H54 (cell line): ENCODE results near the gene TSSK3.
A peak's percentile ranks its signal among the peaks of the same experiment; 100 is the strongest.
"Not testable (repeated sequence)": the region's sequence is repeated elsewhere in the genome, so short reads cannot be mapped to it uniquely, and the experiment has no call there.

Source experiments
- DNase-seq: peaks from one replicate; pipeline ENCODE4 v3.0.0; 2011; ENCODE audit warnings: low spot score, mixed read lengths; ENCODE audit not compliant: insufficient read length
- FAIRE-seq: peaks from 3 replicates; lab custom pipeline; 2011; peaks lifted over from hg19 to GRCh38; lab: Jason Lieb, UNC
- POLR2A ChIP-seq: IDR thresholded peaks from 2 replicates; pipeline ENCODE4 v1.6.1; 2011; ENCODE audit warnings: low read depth, mild to moderate bottlenecking, low read length

TSSK3 gene

GRCh38 chr1:32393136-32393535 lies 30.8 kb downstream of the TSSK3 start:
- TF ChIP-seq POLR2A, result no peak
- no peak for DNase-seq
- FAIRE-seq, result no peak

GRCh38 chr1:32393832-32394140 lies 31.4 kb downstream of the TSSK3 start:
- DNase-seq, result no peak
- no peak for FAIRE-seq
- TF ChIP-seq POLR2A, result no peak

- DNase-seq (peak; percentile 87), FAIRE-seq (peak; percentile 77)
- TF ChIP-seq POLR2A, result peak; percentile 67
Measured at GRCh38 chr1:32394141-32394889, 32.0 kb downstream of the TSSK3 start, which contains the start of gene BSDC1. Gene BSDC1 (minus strand): TSS chr1:32394441. CDS start chr1:32394414, 27 bp downstream.

- TF ChIP-seq POLR2A, result no peak
- no peak for FAIRE-seq
- DNase-seq, result no peak
Measured at GRCh38 chr1:32394890-32395432, 32.6 kb downstream of the TSSK3 start.

GRCh38 chr1:32396524-32396923 lies 34.2 kb downstream of the TSSK3 start:
- FAIRE-seq, DNase-seq: not testable (repeated sequence)

GRCh38 chr1:32398401-32398800 lies 36.1 kb downstream of the TSSK3 start:
- no peak for FAIRE-seq
- no peak for DNase-seq
- no peak for TF ChIP-seq POLR2A

- DNase-seq, result no peak
- FAIRE-seq, result no peak
- no peak for TF ChIP-seq POLR2A
Measured at GRCh38 chr1:32399843-32400242, 37.5 kb downstream of the TSSK3 start.

- FAIRE-seq (no peak), DNase-seq (peak; percentile 82)
- no peak for TF ChIP-seq POLR2A
Measured at GRCh38 chr1:32400876-32401631, 38.7 kb downstream of the TSSK3 start.

GRCh38 chr1:32404946-32405345 lies 42.6 kb downstream of the TSSK3 start:
- no peak for TF ChIP-seq POLR2A
- FAIRE-seq, result no peak
- no peak for DNase-seq

- FAIRE-seq (no peak), DNase-seq (no peak)
- TF ChIP-seq POLR2A, result no peak
Measured at GRCh38 chr1:32405672-32406467, 43.5 kb downstream of the TSSK3 start.

- DNase-seq (peak; percentile 9), FAIRE-seq (no peak)
- TF ChIP-seq POLR2A, result no peak
Measured at GRCh38 chr1:32406629-32407111, 44.3 kb downstream of the TSSK3 start.

- FAIRE-seq, result no peak
- DNase-seq, result no peak
- no peak for TF ChIP-seq POLR2A
Measured at GRCh38 chr1:32411261-32411660, 48.9 kb downstream of the TSSK3 start.

- DNase-seq (peak; percentile 41), FAIRE-seq (peak; percentile 92)
- no peak for TF ChIP-seq POLR2A
Measured at GRCh38 chr1:32413507-32414185, 51.3 kb downstream of the TSSK3 start.
